H1 (cell line): ENCODE results near the gene PCDHGB5. TPM values are rescaled to one million over a fixed set of nuclear protein-coding genes. Genes with fewer than 3 reads are reported as not detected.

Experiments used
- CTCF ChIA-PET: fragments of 300-600 bp; sonication (Branson Sonifier 250); formaldehyde crosslinking; loops from one replicate; lab custom pipeline; 2021; ENCODE audit not compliant: partially characterized antibody; lab: Charles Lee
- POLR2A ChIA-PET: fragments of 300-600 bp; sonication (Branson Sonifier 250); formaldehyde crosslinking; loops from one replicate; lab custom pipeline; 2021; ENCODE audit warnings: inconsistent platforms; ENCODE audit not compliant: partially characterized antibody; lab: Charles Lee
- DNase-seq, 2 experiments: peaks; one replicate each; pipeline versions ENCODE4 v3.0.0 to v3.0.0-alpha.2; 2010 to 2022; ENCODE audit warnings: low spot score in 2 of 2, low read depth in 1 of 2, mixed read lengths in 1 of 2
- FAIRE-seq: peaks from 2 replicates; lab custom pipeline; 2011; peaks lifted over from hg19 to GRCh38; lab: Jason Lieb, UNC
- H2AFZ ChIP-seq: 2 replicates; pipeline ENCODE4 v1.8.1; 2012; ENCODE audit warnings: low read length, inconsistent platforms
- H2AK5ac ChIP-seq: 2 replicates; pipeline ENCODE4 v1.6.1; 2013; ENCODE audit warnings: low read depth, low read length
- H2BK120ac ChIP-seq: replicated peaks from 2 replicates; pipeline ENCODE3; 2013; ENCODE audit warnings: low read depth, low read length, inconsistent platforms
- H2BK12ac ChIP-seq: 2 replicates; pipeline ENCODE4 v1.6.1; 2013; ENCODE audit warnings: low read depth, low read length
- H2BK15ac ChIP-seq: 2 replicates; pipeline ENCODE4 v1.6.1; 2013; ENCODE audit warnings: low read length
- H2BK20ac ChIP-seq: 2 replicates; pipeline ENCODE4 v1.6.1; 2013; ENCODE audit warnings: low read length
- H2BK5ac ChIP-seq: 2 replicates; pipeline ENCODE4 v1.6.1; 2013; ENCODE audit warnings: low read depth, low read length
- H3K14ac ChIP-seq: 2 replicates; pipeline ENCODE4 v1.6.1; 2013; ENCODE audit warnings: inconsistent platforms; ENCODE audit not compliant: insufficient read length
- H3K18ac ChIP-seq: 2 replicates; pipeline ENCODE4 v1.6.1; 2013; ENCODE audit warnings: low read length; ENCODE audit errors: extremely low read depth
- H3K23ac ChIP-seq: 2 replicates; pipeline ENCODE4 v1.6.1; 2013; ENCODE audit warnings: inconsistent platforms; ENCODE audit not compliant: insufficient read length
- H3K23me2 ChIP-seq: 2 replicates; pipeline ENCODE4 v1.6.1; 2013; ENCODE audit warnings: low read depth, low read length
- H3K27ac ChIP-seq: 2 replicates; pipeline ENCODE4 v1.6.1; 2011; ENCODE audit warnings: low read depth, low read length, inconsistent platforms
- H3K27me3 ChIP-seq, 4 experiments: replicated peaks in 1 of 4; 1 replicate in 1 of 4; 2 replicates in 3 of 4; pipeline versions ENCODE4 v1.6.1 to v1.8.1; 2011 to 2013; ENCODE audit warnings: low read length in 3 of 4, mild to moderate bottlenecking in 3 of 4, inconsistent platforms in 2 of 4, mixed read lengths in 2 of 4, moderate library complexity in 1 of 4; ENCODE audit not compliant: control insufficient read depth in 3 of 4, insufficient read depth in 3 of 4; ENCODE audit errors: extremely low read depth in 1 of 4
- H3K36me3 ChIP-seq, 4 experiments: 2 replicates each; pipeline versions ENCODE4 v1.6.1 to v1.8.1; 2011 to 2013; ENCODE audit warnings: mild to moderate bottlenecking in 4 of 4, low read length in 3 of 4, moderate library complexity in 2 of 4, control low read depth in 1 of 4, inconsistent platforms in 1 of 4; ENCODE audit not compliant: insufficient read depth in 4 of 4, control insufficient read depth in 2 of 4
- H3K4ac ChIP-seq: replicated peaks from 2 replicates; pipeline ENCODE3; 2013; ENCODE audit warnings: low read length, low read depth, mixed read lengths, inconsistent platforms; ENCODE audit not compliant: insufficient read length
- H3K4me1 ChIP-seq, 4 experiments: replicated peaks in 1 of 4; 1 replicate in 1 of 4; 2 replicates in 3 of 4; pipeline versions ENCODE4 v1.6.1 to v1.8.1; 2011 to 2013; ENCODE audit warnings: low read length in 3 of 4, inconsistent platforms in 2 of 4, mixed read lengths in 1 of 4; ENCODE audit not compliant: insufficient read depth in 4 of 4, control insufficient read depth in 3 of 4
- H3K4me2 ChIP-seq, 2 experiments: 2 replicates each; pipeline versions ENCODE4 v1.6.1 to v1.8.1; 2011 to 2013; ENCODE audit warnings: low read depth in 2 of 2, low read length in 2 of 2, control low read depth in 1 of 2, inconsistent platforms in 1 of 2, mild to moderate bottlenecking in 1 of 2; ENCODE audit not compliant: insufficient read depth in 1 of 2
- H3K4me3 ChIP-seq, 4 experiments: fragments of 200-600, 300-600 bp in 1 of 4; sonication (generic), shearing (Covaris generic), sonication (Bioruptor Twin) in 1 of 4; 2 replicates each; pipeline versions ENCODE4 v1.5.1 to v1.8.1; 2011 to 2016; ENCODE audit warnings: low read length in 4 of 4, low read depth in 3 of 4, control low read depth in 2 of 4, inconsistent platforms in 2 of 4, mild to moderate bottlenecking in 2 of 4, mixed read lengths in 1 of 4, moderate library complexity in 1 of 4; ENCODE audit not compliant: insufficient read depth in 2 of 4; ENCODE audit errors: extremely low read depth in 1 of 4
- H3K56ac ChIP-seq: replicated peaks from 2 replicates; pipeline ENCODE3; 2013; ENCODE audit warnings: low read depth, mild to moderate bottlenecking, mixed read lengths, low read length, inconsistent platforms; ENCODE audit not compliant: insufficient read length
- H3K79me1 ChIP-seq: 2 replicates; pipeline ENCODE4 v1.6.1; 2013; ENCODE audit warnings: low read depth, low read length, control low read depth
- H3K79me2 ChIP-seq, 2 experiments: 2 replicates each; pipeline versions ENCODE4 v1.6.1 to v1.8.1; 2012 to 2013; ENCODE audit warnings: low read length in 2 of 2, mild to moderate bottlenecking in 2 of 2, inconsistent platforms in 1 of 2; ENCODE audit not compliant: insufficient read depth in 2 of 2, control insufficient read depth in 1 of 2
- H3K9ac ChIP-seq, 4 experiments: replicated peaks in 1 of 4; 1 replicate in 1 of 4; 2 replicates in 3 of 4; pipeline versions ENCODE4 v1.6.1 to v1.8.1; 2011 to 2013; ENCODE audit warnings: low read depth in 3 of 4, low read length in 3 of 4, control low read depth in 2 of 4, mild to moderate bottlenecking in 2 of 4, moderate library complexity in 2 of 4, inconsistent platforms in 1 of 4; ENCODE audit errors: extremely low read depth in 1 of 4
- H3K9me3 ChIP-seq, 2 experiments: 2 replicates each; pipeline versions ENCODE4 v1.6.1 to v1.8.1; 2012 to 2013; ENCODE audit warnings: mild to moderate bottlenecking in 2 of 2, moderate library complexity in 2 of 2, control low read depth in 1 of 2, inconsistent platforms in 1 of 2, low read depth in 1 of 2, low read length in 1 of 2, mixed read lengths in 1 of 2; ENCODE audit not compliant: insufficient read depth in 2 of 2
- H4K20me1 ChIP-seq, 2 experiments: replicated peaks in 1 of 2; 2 replicates each; pipeline versions ENCODE3 to v1.8.1; 2011 to 2013; ENCODE audit warnings: inconsistent platforms in 2 of 2, low read length in 2 of 2, mild to moderate bottlenecking in 1 of 2; ENCODE audit not compliant: insufficient read depth in 2 of 2, control insufficient read depth in 1 of 2
- H4K5ac ChIP-seq: 2 replicates; pipeline ENCODE4 v1.6.1; 2013; ENCODE audit warnings: low read length, low read depth, mixed read lengths, inconsistent platforms; ENCODE audit not compliant: insufficient read length
- H4K8ac ChIP-seq: 2 replicates; pipeline ENCODE4 v1.8.0; 2013; ENCODE audit warnings: mild to moderate bottlenecking, moderate library complexity, low read length, inconsistent platforms; ENCODE audit not compliant: insufficient read depth; ENCODE audit errors: extremely low read depth
- H4K91ac ChIP-seq: replicated peaks from 2 replicates; pipeline ENCODE3; 2013; ENCODE audit warnings: low read length, mixed read lengths, inconsistent platforms; ENCODE audit not compliant: insufficient read length
- CHD1 ChIP-seq: IDR thresholded peaks from 2 replicates; pipeline ENCODE4 v1.6.1; 2012; ENCODE audit warnings: low read depth, low read length, improper control_type of control experiment
- EZH2 ChIP-seq: fragments of 200-600 bp; sonication (generic); IDR thresholded peaks from 2 replicates; pipeline ENCODE4 v1.7.1; 2012; ENCODE audit warnings: low read depth, mild to moderate bottlenecking, moderate library complexity, low read length, inconsistent platforms; ENCODE audit not compliant: severe bottlenecking
- RAD21 ChIP-seq, 2 experiments: IDR thresholded peaks in 1 of 2; conservative IDR thresholded peaks in 1 of 2; 2 replicates each; pipeline ENCODE4 v1.6.1; 2011; ENCODE audit warnings: low read depth in 2 of 2, low read length in 2 of 2, improper control_type of control experiment in 1 of 2, inconsistent platforms in 1 of 2, mild to moderate bottlenecking in 1 of 2, moderate library complexity in 1 of 2
- SAP30 ChIP-seq: fragments of 300-600 bp; sonication (generic); IDR thresholded peaks from 2 replicates; pipeline ENCODE4 v1.7.1; 2012; ENCODE audit warnings: low read length, moderate library complexity, mild to moderate bottlenecking, inconsistent platforms; ENCODE audit not compliant: insufficient read depth, insufficient replicate concordance
- SIX5 ChIP-seq: IDR thresholded peaks from 2 replicates; pipeline ENCODE4 v1.6.1; 2011; ENCODE audit warnings: mild to moderate bottlenecking, low read depth, low read length
- WGBS, 2 experiments: shearing (Covaris generic) in 1 of 2; methylation state at CpG; one replicate each; pipeline versions ENCODE4 v1.1.6 to v1.1.7; 2013 to 2015; ENCODE audit warnings: low lambda C conversion rate in 2 of 2, mixed read lengths in 2 of 2, inconsistent platforms in 1 of 2, low coverage in 1 of 2, missing lambda C conversion rate in 1 of 2; ENCODE audit not compliant: insufficient replicate concordance in 2 of 2, insufficient coverage in 1 of 2, insufficient read length in 1 of 2; ENCODE audit errors: extremely low coverage in 1 of 2, missing lambda C conversion rate in 1 of 2; 5-methylcytosine and 5-hydroxymethylcytosine counted together
- polyA plus RNA-seq, 7 experiments: library from polyadenylated mRNA; depleted of rRNA in 3 of 7; stranded (reverse) in 5 of 7; unstranded in 2 of 7; fragments of >200 nt in 5 of 7; fragments of 200-250 nt in 2 of 7; gene quantifications; 1 replicate in 5 of 7; 2 replicates in 1 of 7; 4 replicates in 1 of 7; pipeline versions ENCODE4 v1.2.1 to v1.2.3, GENCODE V29; 2011 to 2013; ENCODE audit warnings: missing spikeins in 2 of 7, mixed read lengths in 2 of 7
- total RNA-seq: library from RNA; stranded (reverse); fragmentation: NEBNext Ultra II Directional; extraction: Animal tissue kit (Norgen Biotek cat#: 25700); gene quantifications from 2 replicates; pipeline ENCODE4 v1.2.1, GENCODE V29; 2021
- TF ChIP-seq, protein P1 (sequence below): IDR thresholded peaks from 2 replicates; pipeline ENCODE4 v1.6.1; 2012; ENCODE audit warnings: inconsistent platforms
- TF ChIP-seq, protein P2 (sequence below), 3 experiments: IDR thresholded peaks; 1 replicate in 2 of 3; 2 replicates in 1 of 3; pipeline versions ENCODE4 v1.5.1 to v1.6.1; 2011; ENCODE audit warnings: low read length in 3 of 3, mild to moderate bottlenecking in 3 of 3, inconsistent platforms in 2 of 3, low read depth in 1 of 3, moderate library complexity in 1 of 3; ENCODE audit not compliant: insufficient read depth in 1 of 3; ENCODE audit errors: control extremely low read depth in 1 of 3

The PCDHGB5 gene
- total and polyA plus RNA-seq, 2 of the 8 experiments (the other 6 are each of a cell fraction or from before 2014, with no cell fraction given), result 1.1 to 2.6 TPM

DNA sequence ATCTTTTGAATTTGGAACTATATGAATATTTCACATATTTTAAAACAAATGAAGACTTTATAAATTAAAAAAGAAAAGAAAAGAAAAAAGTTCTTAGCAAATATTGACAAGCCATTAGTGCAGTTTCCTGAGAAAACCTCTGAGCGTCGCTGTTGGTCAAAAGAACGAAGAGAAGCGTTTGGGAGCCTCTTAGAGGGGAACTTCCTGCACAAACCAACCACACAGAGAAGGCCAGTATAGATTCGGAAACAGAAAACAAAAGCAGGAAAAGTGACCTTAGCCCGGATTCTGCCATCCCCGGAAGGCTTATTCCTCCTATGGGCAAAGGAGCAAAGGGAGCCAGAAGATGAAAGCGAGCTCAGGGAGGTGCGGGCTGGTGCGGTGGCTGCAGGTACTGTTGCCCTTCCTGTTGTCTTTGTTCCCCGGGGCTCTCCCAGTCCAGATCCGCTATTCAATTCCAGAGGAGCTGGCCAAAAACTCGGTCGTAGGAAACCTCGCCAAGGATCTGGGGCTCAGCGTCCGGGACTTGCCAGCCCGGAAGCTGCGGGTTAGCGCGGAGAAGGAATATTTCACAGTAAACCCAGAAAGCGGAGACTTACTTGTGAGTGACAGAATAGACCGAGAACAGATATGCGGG, 37.8 kb upstream of the PCDHGB5 start, which contains the start of gene PCDHGB2:
TSS of gene PCDHGB2 (plus strand) at position 205 of the 637 bp plus-strand sequence. CDS start at position 347, 142 bp downstream.
- Histone ChIP-seq H4K20me1 (no peaks in the 10 kb centered on the region), H3K4me3 (peak within 1 kb of the TSS in 1 of 4 experiments; percentile 33; a peak in 1 of 8 replicates), H3K9me3 (peaks cover 40 to 54% of the 10 kb centered on the region in 2 experiments), H3K79me1 (no peaks in the 10 kb centered on the region), H2BK15ac (no peak within 1 kb of the TSS), H3K4ac (no peak within 1 kb of the TSS), H3K18ac (no peak within 1 kb of the TSS), H3K79me2 (no peaks in the 10 kb centered on the region), H2BK5ac (no peak within 1 kb of the TSS), H3K23ac (no peak within 1 kb of the TSS), H4K91ac (no peak within 1 kb of the TSS), H3K4me2 (peak within 1 kb of the TSS in 1 of 2 experiments; percentile 53; a peak in 2 of 4 replicates), H3K56ac (no peak within 1 kb of the TSS), H3K9ac (no peak within 1 kb of the TSS), H3K36me3 (peaks cover 0 to 10% (median 2%) of the 10 kb centered on the region in 4 experiments; a peak in 4 of 8 replicates), H2BK120ac (no peak within 1 kb of the TSS), H3K14ac (no peak within 1 kb of the TSS), H3K27me3 (no peaks in the 10 kb centered on the region), H2AFZ (peak within 1 kb of the TSS; percentile 81; the same call in 1 of the 2 replicates), H3K27ac (no peak within 1 kb of the TSS), H2BK20ac (no peak within 1 kb of the TSS), H4K8ac (peak within 1 kb of the TSS; percentile 88; the same call in 1 of the 2 replicates), H4K5ac (no peak within 1 kb of the TSS), H3K4me1 (peaks cover 0 to 3% (median under 1%) of the 10 kb centered on the region in 4 experiments; a peak in 1 of 7 replicates), H3K23me2 (no peaks in the 10 kb centered on the region), H2AK5ac (no peak within 1 kb of the TSS), H2BK12ac (0 out of 2 replicates have a peak within 1 kb of the TSS, but pooled peaks have one; percentile 65)
- FAIRE-seq (peak; percentile 78), DNase-seq (no peak)
- WGBS, 2 experiments, result 80% methylated on average over 24 of the region's 24 CpGs; no CpG with 5 or more reads in 1 of the 2 experiments
- CTCF ChIA-PET, result interaction anchor here (0.6 to 3.4 kb wide), 35 partner anchors 8 to 204 kb away, joined by 3 to 20 read pairs (median 4); partner anchors contain the start of genes PCDHB14, PCDHB15, PCDHB16 and PCDHGA10
- POLR2A ChIA-PET, result interaction anchor here (1.1 kb wide), 1 partner anchor 48 kb away, joined by 3 read pairs; no protein-coding TSS in a partner anchor
- TF ChIP-seq CHD1 (no peak), SIX5 (no peak), EZH2 (no peak), RAD21 (IDR thresholded peaks at IDR 0.05 in 1 of 2, conservative IDR thresholded peaks at IDR 0.05 in 1 of 2; ENCODE audit: low read depth in 2 of 2, low read length in 2 of 2) (peak; percentile 78 to 82), SAP30 (no peak)
- TF ChIP-seq, protein P1, sequence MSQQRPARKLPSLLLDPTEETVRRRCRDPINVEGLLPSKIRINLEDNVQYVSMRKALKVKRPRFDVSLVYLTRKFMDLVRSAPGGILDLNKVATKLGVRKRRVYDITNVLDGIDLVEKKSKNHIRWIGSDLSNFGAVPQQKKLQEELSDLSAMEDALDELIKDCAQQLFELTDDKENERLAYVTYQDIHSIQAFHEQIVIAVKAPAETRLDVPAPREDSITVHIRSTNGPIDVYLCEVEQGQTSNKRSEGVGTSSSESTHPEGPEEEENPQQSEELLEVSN, result no peak
- TF ChIP-seq, protein P2, sequence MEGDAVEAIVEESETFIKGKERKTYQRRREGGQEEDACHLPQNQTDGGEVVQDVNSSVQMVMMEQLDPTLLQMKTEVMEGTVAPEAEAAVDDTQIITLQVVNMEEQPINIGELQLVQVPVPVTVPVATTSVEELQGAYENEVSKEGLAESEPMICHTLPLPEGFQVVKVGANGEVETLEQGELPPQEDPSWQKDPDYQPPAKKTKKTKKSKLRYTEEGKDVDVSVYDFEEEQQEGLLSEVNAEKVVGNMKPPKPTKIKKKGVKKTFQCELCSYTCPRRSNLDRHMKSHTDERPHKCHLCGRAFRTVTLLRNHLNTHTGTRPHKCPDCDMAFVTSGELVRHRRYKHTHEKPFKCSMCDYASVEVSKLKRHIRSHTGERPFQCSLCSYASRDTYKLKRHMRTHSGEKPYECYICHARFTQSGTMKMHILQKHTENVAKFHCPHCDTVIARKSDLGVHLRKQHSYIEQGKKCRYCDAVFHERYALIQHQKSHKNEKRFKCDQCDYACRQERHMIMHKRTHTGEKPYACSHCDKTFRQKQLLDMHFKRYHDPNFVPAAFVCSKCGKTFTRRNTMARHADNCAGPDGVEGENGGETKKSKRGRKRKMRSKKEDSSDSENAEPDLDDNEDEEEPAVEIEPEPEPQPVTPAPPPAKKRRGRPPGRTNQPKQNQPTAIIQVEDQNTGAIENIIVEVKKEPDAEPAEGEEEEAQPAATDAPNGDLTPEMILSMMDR (IDR thresholded peaks at IDR 0.05; ENCODE audit: control extremely low read depth in 1 of 3, insufficient read depth in 1 of 3, low read depth in 1 of 3, low read length in 3 of 3), result peak in 2 of 3 experiments; percentile 60 to 74; a peak in 3 of 4 replicates
